ENCODE results near the gene SLAMF1. TPM values are rescaled to one million over a fixed set of nuclear protein-coding genes. Genes with fewer than 3 reads are reported as not detected.
"Not testable (repeated sequence)": the region's sequence is repeated elsewhere in the genome, so short reads cannot be mapped to it uniquely, and the experiment has no call there.

SLAMF1 gene
- total and polyA plus RNA-seq, 2 donors (not counting 1 experiment from before 2014, with no cell fraction given), result 20.7 to 42.3 TPM

DNA sequence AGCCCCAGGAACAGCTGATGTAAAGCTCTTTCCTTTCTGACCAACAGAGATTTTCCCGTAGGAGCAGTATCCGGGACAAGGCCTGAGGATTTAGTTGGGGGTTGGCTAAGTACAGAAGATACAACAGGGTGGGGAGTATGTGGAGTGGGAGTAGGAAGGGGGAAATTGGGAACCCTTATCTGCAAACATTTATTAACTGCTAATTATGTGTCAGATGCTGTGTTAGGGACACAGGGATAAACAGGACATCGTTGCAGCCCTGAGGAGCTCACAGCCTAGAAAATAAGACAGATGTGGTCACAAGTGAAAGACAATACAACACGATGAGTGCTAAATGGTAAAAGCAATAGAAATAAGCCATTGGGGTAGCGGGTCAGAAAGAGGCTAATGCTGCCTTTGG, 79.5 kb downstream of the SLAMF1 start:
- peaks cover 16 to 33% of the 10 kb centered on the region in 2 donors for H3K4me1 ChIP-seq (ENCODE audit: control insufficient read depth in 2 of 2, insufficient read depth in 2 of 2, low read length in 2 of 2)
- DNase-seq (no peak), ATAC-seq (ENCODE audit: low read depth) (no peak)
- no peak overlapping the region for H2AFZ ChIP-seq (ENCODE audit: insufficient read depth, low read depth, low read length, poor library complexity, severe bottlenecking)
- H3K9me3 ChIP-seq (ENCODE audit: control extremely low read depth in 1 of 3, control insufficient read depth in 2 of 3, insufficient read depth in 1 of 3, low read length in 2 of 3), result peaks cover 0 to 7% (median 0%) of the 10 kb centered on the region in 3 donors
- no peak for TF ChIP-seq EZH2 (IDR thresholded peaks at IDR 0.05; ENCODE audit: borderline replicate concordance, insufficient read depth, low read depth, low read length, poor library complexity, severe bottlenecking)
- TF ChIP-seq, protein P1, sequence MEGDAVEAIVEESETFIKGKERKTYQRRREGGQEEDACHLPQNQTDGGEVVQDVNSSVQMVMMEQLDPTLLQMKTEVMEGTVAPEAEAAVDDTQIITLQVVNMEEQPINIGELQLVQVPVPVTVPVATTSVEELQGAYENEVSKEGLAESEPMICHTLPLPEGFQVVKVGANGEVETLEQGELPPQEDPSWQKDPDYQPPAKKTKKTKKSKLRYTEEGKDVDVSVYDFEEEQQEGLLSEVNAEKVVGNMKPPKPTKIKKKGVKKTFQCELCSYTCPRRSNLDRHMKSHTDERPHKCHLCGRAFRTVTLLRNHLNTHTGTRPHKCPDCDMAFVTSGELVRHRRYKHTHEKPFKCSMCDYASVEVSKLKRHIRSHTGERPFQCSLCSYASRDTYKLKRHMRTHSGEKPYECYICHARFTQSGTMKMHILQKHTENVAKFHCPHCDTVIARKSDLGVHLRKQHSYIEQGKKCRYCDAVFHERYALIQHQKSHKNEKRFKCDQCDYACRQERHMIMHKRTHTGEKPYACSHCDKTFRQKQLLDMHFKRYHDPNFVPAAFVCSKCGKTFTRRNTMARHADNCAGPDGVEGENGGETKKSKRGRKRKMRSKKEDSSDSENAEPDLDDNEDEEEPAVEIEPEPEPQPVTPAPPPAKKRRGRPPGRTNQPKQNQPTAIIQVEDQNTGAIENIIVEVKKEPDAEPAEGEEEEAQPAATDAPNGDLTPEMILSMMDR (IDR thresholded peaks at IDR 0.05), result no peak
- peaks cover 8 to 22% of the 10 kb centered on the region in 2 experiments for H3K36me3 ChIP-seq (replicated peaks in 1 of 2; ENCODE audit: control extremely low read depth in 1 of 2, control insufficient read depth in 1 of 2, extremely low read depth in 1 of 2, insufficient read depth in 2 of 2, low read length in 1 of 2)
- Mint-ChIP-seq H3K4me1 (peaks cover 67% of the 10 kb centered on the region), H3K4me3 (no peak overlapping the region), H3K27ac (no peak overlapping the region), H3K9me3 (ENCODE audit: insufficient read depth) (peaks cover 2% of the 10 kb centered on the region), H3K27me3 (no peaks in the 10 kb centered on the region)
- H3K27me3 ChIP-seq (replicated peaks in 1 of 4; ENCODE audit: control extremely low read depth in 1 of 4, control insufficient read depth in 3 of 4, insufficient read depth in 4 of 4, low read length in 3 of 4), result no peaks in the 10 kb centered on the region
- WGBS (ENCODE audit: insufficient coverage), result 100% methylated on average over 2 of the region's 5 CpGs
- ChIA-PET CTCF (interaction anchor here (0.8 to 1.4 kb wide), 2 partner anchors 19 to 39 kb away, joined by 3 to 4 read pairs; no protein-coding TSS in a partner anchor), POLR2A (no interaction called here)
- H4K20me1 ChIP-seq (ENCODE audit: control insufficient read depth, insufficient read depth, low read length, poor library complexity, severe bottlenecking), result no peaks in the 10 kb centered on the region
- intact Hi-C loops (cut with micrococcal nuclease), result no loop called here
- no peak overlapping the region for H3K4me2 ChIP-seq (replicated peaks; ENCODE audit: low read depth, low read length, poor library complexity, severe bottlenecking)
- no peak overlapping the region for H3K9ac ChIP-seq (ENCODE audit: low read length)
- H3K79me2 ChIP-seq (ENCODE audit: control insufficient read depth, insufficient read depth, low read length), result peaks cover 70% of the 10 kb centered on the region
- no peak overlapping the region for H3K4me3 ChIP-seq (ENCODE audit: control extremely low read depth in 1 of 5, extremely low read depth in 1 of 5, insufficient read depth in 1 of 5, low read depth in 2 of 5, low read length in 4 of 5)
- H3K27ac ChIP-seq (ENCODE audit: low read length in 2 of 2), result no peak overlapping the region

DNA sequence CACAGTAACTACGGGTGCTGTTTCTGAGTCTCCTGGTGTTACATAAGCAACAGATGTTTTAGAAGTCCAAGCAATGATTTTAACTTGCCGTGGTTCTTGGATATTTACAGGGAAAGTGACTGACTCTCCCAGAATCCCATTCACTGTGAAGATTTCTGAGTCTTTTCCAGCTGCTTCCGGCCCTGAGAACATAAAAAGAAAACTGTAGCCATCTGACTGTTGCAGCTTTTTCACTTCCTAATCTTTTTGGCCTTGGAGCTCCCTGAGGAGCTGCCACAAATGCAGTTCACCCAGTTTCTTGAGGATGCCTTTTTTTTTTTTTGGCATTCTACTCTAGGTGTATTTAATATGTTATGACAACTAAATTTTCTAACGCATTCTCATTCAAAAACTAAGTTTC, 81.3 kb downstream of the SLAMF1 start:
- Mint-ChIP-seq H3K27me3 (no peaks in the 10 kb centered on the region), H3K4me3 (no peak overlapping the region), H3K4me1 (peaks cover 69% of the 10 kb centered on the region), H3K9me3 (ENCODE audit: insufficient read depth) (peaks cover 2% of the 10 kb centered on the region), H3K27ac (no peak overlapping the region)
- no peaks in the 10 kb centered on the region for H4K20me1 ChIP-seq (ENCODE audit: control insufficient read depth, insufficient read depth, low read length, poor library complexity, severe bottlenecking)
- H3K9ac ChIP-seq (ENCODE audit: low read length), result no peak overlapping the region
- H3K36me3 ChIP-seq (replicated peaks in 1 of 2; ENCODE audit: control extremely low read depth in 1 of 2, control insufficient read depth in 1 of 2, extremely low read depth in 1 of 2, insufficient read depth in 2 of 2, low read length in 1 of 2), result peaks cover 8 to 22% of the 10 kb centered on the region in 2 experiments
- H2AFZ ChIP-seq (ENCODE audit: insufficient read depth, low read depth, low read length, poor library complexity, severe bottlenecking), result no peak overlapping the region
- H3K9me3 ChIP-seq (ENCODE audit: control extremely low read depth in 1 of 3, control insufficient read depth in 2 of 3, insufficient read depth in 1 of 3, low read length in 2 of 3), result peaks cover 0 to 7% (median 0%) of the 10 kb centered on the region in 3 donors
- H3K4me1 ChIP-seq (ENCODE audit: control insufficient read depth in 2 of 2, insufficient read depth in 2 of 2, low read length in 2 of 2), result peaks cover 24 to 46% of the 10 kb centered on the region in 2 donors
- intact Hi-C loops (cut with micrococcal nuclease), result loop anchor here (2.0 kb wide), 2 partner anchors 13 to 17 kb away; partner anchors contain the start of gene CD84
- CTCF ChIA-PET, result interaction anchor here (1.0 to 2.6 kb wide), 4 partner anchors 8 to 41 kb away, joined by 3 to 9 read pairs (median 4); no protein-coding TSS in a partner anchor
- DNase-seq, result no peak
- no peak overlapping the region for H3K4me3 ChIP-seq (ENCODE audit: control extremely low read depth in 1 of 5, extremely low read depth in 1 of 5, insufficient read depth in 1 of 5, low read depth in 2 of 5, low read length in 4 of 5)
- POLR2A ChIA-PET, result interaction anchor here (0.7 to 1.4 kb wide), 2 partner anchors 9 to 32 kb away, joined by 3 read pairs; no protein-coding TSS in a partner anchor
- no peak for ATAC-seq (ENCODE audit: low read depth)
- TF ChIP-seq, protein P1 (IDR thresholded peaks at IDR 0.05), result no peak
- H3K79me2 ChIP-seq (ENCODE audit: control insufficient read depth, insufficient read depth, low read length), result peaks cover 70% of the 10 kb centered on the region
- H3K4me2 ChIP-seq (replicated peaks; ENCODE audit: low read depth, low read length, poor library complexity, severe bottlenecking), result no peak overlapping the region
- no peak overlapping the region for H3K27ac ChIP-seq (ENCODE audit: low read length in 2 of 2)
- WGBS (ENCODE audit: insufficient coverage), result 91% methylated on average over 2 of the region's 4 CpGs
- H3K27me3 ChIP-seq (replicated peaks in 1 of 4; ENCODE audit: control extremely low read depth in 1 of 4, control insufficient read depth in 3 of 4, insufficient read depth in 4 of 4, low read length in 3 of 4), result no peaks in the 10 kb centered on the region

DNA sequence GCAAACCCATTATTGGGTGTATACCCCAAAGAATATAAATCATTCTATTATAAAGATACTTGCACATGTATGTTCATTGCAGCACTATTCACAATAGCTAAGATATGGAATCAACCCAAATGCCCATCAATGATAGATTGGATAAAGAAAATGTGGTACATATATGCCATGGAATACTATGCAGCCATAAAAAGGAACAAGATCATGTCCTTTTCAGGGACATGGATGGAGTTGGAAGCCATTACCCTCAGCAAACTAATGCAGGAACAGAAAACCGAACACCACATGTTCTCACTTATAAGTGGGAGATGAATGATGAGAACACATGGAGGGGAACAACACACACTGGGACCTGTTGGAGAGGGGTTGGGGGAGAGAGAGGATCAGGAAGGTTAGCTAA, 83.6 kb downstream of the SLAMF1 start:
- H3K27me3 ChIP-seq (replicated peaks in 1 of 4; ENCODE audit: control extremely low read depth in 1 of 4, control insufficient read depth in 3 of 4, insufficient read depth in 4 of 4, low read length in 3 of 4); H3K27ac ChIP-seq (ENCODE audit: low read length in 2 of 2); H3K27me3 Mint-ChIP-seq; H3K4me3 ChIP-seq (ENCODE audit: control extremely low read depth in 1 of 5, extremely low read depth in 1 of 5, insufficient read depth in 1 of 5, low read depth in 2 of 5, low read length in 4 of 5); H3K4me2 ChIP-seq (replicated peaks; ENCODE audit: low read depth, low read length, poor library complexity, severe bottlenecking); H3K9me3 Mint-ChIP-seq (ENCODE audit: insufficient read depth); H3K27ac Mint-ChIP-seq; DNase-seq; POLR2A ChIA-PET; H2AFZ ChIP-seq (ENCODE audit: insufficient read depth, low read depth, low read length, poor library complexity, severe bottlenecking); H3K4me3 Mint-ChIP-seq; H3K9ac ChIP-seq (ENCODE audit: low read length); H4K20me1 ChIP-seq (ENCODE audit: control insufficient read depth, insufficient read depth, low read length, poor library complexity, severe bottlenecking); intact Hi-C loops (cut with micrococcal nuclease); ATAC-seq (ENCODE audit: low read depth): not testable (repeated sequence)
- WGBS (ENCODE audit: insufficient coverage), result no CpG with 5 or more reads among the region's 1 CpG
- peaks cover 71% of the 10 kb centered on the region for H3K4me1 Mint-ChIP-seq
- peaks cover 8 to 22% of the 10 kb centered on the region in 2 experiments for H3K36me3 ChIP-seq (replicated peaks in 1 of 2; ENCODE audit: control extremely low read depth in 1 of 2, control insufficient read depth in 1 of 2, extremely low read depth in 1 of 2, insufficient read depth in 2 of 2, low read length in 1 of 2)
- H3K9me3 ChIP-seq (ENCODE audit: control extremely low read depth in 1 of 3, control insufficient read depth in 2 of 3, insufficient read depth in 1 of 3, low read length in 2 of 3), result peaks cover 0 to 17% (median 4%) of the 10 kb centered on the region in 3 donors
- peaks cover 77% of the 10 kb centered on the region for H3K79me2 ChIP-seq (ENCODE audit: control insufficient read depth, insufficient read depth, low read length)
- CTCF ChIA-PET, result interaction anchor here (1.2 to 1.3 kb wide), 2 partner anchors 16 to 19 kb away, joined by 3 read pairs; partner anchors contain the start of gene CD84
- H3K4me1 ChIP-seq (ENCODE audit: control insufficient read depth in 2 of 2, insufficient read depth in 2 of 2, low read length in 2 of 2), result peaks cover 20 to 32% of the 10 kb centered on the region in 2 donors
